SU-DHL-6 (cell line): Measurements from ENCODE around the gene STRA8.

Experiments
- EZH2phosphoT487 ChIP-seq: fragments of 200-600 bp; sonication (generic), shearing (Covaris generic); conservative IDR thresholded peaks from 2 replicates; pipeline ENCODE4 v1.6.1; 2018; ENCODE audit warnings: mild to moderate bottlenecking, antibody characterized with exemption, low read length, moderate library complexity, mixed read lengths
- TF ChIP-seq, protein P1 (sequence below): fragments of 200-600 bp; sonication (generic); IDR thresholded peaks from one replicate; pipeline ENCODE4 v1.5.1; 2017; ENCODE audit warnings: antibody characterized with exemption, mild to moderate bottlenecking, low read length, moderate library complexity; ENCODE audit not compliant: insufficient read depth, poor library complexity, severe bottlenecking

DNA sequence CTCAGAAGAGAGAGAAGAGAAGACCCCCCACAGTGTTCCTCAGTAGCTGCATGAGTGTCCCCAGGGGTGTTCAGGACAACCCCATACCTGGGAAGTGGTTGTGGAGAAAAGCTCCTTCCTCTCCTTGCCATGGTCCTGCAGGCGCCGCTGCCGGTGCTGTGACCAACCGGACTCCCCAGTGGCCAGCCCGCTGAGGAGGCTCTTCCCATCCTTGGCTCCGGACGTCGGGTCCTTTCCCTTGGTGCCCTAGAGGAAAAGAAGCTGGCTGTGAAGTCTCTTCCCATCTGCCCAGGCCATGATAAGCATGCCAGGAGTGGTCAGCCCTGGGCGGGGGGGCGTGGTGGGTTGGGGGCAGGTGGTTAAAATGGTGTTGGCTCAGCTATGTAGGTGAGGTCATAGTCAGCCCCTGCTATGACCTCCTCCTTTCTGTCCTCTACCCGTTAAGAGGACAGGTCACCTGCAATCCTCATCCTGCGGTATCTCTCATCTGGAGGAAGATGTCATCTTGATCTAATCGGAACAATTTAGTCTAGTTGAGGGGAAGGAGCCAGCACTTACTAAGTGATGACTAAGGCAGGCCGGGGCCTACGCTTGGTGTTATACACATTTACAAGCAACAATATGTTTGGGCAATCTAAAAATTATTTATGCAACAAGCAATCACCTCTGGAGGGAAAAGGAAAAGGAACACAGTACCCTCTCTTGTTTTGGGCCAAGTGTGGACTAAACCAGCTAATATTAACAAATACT is 35.6 kb upstream of the STRA8 start:
- TF ChIP-seq, protein P1, sequence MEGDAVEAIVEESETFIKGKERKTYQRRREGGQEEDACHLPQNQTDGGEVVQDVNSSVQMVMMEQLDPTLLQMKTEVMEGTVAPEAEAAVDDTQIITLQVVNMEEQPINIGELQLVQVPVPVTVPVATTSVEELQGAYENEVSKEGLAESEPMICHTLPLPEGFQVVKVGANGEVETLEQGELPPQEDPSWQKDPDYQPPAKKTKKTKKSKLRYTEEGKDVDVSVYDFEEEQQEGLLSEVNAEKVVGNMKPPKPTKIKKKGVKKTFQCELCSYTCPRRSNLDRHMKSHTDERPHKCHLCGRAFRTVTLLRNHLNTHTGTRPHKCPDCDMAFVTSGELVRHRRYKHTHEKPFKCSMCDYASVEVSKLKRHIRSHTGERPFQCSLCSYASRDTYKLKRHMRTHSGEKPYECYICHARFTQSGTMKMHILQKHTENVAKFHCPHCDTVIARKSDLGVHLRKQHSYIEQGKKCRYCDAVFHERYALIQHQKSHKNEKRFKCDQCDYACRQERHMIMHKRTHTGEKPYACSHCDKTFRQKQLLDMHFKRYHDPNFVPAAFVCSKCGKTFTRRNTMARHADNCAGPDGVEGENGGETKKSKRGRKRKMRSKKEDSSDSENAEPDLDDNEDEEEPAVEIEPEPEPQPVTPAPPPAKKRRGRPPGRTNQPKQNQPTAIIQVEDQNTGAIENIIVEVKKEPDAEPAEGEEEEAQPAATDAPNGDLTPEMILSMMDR: no peak
- TF ChIP-seq EZH2phosphoT487: no peak
